HG02981 (cell line): ENCODE data around the gene HHIPL1.

ENCODE experiments used
- ATAC-seq: cut with Tn5 transposase; IDR thresholded peaks from one replicate; pipeline ENCODE4 v1.9.1; 2021; ENCODE audit warnings: mild to moderate bottlenecking, moderate library complexity; ENCODE audit not compliant: unreplicated experiment

Gene HHIPL1

DNA sequence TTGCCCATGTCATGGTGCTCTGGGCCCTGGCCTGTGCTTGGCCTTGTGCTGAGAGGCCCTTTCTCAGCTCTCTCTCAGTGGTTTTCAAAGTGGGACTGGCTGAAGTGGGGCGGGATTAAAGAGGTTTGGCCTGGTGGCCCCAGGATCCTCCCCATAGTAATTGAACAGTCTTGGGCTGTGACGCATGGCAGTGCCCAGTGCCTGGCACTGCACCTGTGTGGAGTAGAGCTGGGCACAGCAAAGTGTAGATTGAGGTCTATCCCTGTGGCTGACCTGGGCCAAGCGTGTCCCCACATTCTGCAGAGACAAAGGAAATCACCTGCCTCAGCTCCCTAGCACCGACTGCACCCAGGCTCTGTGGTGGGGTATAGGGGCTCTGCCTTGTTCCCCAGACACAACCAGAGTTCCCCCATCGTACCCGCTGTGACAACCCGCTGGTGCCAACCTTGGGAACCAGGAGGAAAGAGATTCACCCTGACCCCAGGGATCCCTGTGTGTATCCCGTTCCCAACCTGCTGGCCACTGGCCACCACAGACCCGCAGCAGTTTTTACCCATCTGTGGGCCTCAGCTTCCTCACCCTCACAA is 29.2 kb downstream of the HHIPL1 start:
- ATAC-seq: no peak

DNA sequence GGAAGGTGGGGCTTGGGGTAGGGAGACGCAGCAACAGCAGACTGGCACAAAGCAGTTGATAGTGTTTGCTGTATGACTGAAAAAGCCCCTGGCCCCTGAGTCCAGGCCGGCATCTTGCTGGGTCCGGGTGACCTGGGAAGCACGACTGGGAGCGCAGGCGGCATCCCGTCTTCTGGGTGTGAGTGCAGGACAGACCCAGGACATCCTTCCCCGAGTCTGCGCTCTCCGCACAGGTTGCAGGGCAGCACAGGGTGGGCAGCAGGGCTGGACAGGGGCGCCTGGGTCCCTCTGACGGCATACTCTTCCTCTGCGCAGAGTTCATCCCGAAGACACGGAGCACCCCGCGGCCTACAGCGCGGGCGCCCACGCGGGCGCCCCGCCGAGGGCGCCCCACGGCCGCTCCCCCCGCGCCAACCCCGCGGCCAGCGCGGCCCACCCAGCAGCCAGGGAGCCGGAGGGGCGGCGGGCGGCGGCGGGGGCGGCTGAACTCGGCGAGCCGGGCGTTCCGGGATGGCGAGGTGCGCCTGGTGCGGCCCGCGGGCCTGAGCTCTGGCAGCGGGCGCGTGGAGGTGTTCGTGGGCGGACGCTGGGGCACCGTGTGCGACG is 29.9 kb downstream of the HHIPL1 start:
- no peak for ATAC-seq

DNA sequence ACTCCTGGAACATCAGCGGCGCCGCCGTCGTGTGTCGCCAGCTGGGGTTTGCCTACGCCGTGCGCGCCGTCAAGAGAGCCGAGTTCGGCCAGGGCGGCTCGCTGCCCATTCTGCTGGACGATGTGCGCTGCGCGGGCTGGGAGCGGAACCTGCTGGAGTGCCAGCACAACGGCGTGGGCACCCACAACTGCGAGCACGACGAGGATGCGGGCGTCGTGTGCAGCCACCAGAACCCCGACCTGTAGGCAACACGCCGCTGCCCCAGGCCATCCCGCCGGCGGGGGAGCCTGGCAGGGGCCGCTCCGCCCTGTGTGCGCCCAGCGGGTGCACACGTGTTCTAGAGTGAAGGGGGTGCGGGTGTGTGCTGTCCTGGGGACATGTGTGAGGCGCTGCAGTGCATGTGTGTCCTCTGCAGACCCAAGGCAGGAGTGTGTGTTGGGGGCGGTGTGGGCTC is 30.5 kb downstream of the HHIPL1 start:
- no peak for ATAC-seq

DNA sequence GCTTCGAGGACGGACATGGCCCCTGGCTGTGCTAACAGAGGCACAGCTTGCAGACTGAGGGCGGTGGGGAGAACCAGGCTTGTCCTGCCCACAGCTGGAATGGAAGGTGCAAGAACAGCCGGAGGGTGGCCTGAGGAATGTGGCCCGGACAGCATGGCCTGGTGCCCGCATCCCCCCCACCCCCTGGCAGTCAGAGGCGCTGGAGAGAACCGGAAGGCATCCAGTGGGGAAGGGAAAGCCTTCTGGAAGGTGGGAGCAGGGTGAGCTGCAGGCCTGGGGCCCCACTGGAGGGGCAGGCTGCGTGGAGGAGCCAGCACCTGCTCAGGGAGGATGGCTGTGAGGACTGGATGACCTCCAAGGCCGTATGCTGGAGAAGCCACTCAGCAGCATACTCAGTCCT is 31.0 kb downstream of the HHIPL1 start:
- ATAC-seq: no peak

DNA sequence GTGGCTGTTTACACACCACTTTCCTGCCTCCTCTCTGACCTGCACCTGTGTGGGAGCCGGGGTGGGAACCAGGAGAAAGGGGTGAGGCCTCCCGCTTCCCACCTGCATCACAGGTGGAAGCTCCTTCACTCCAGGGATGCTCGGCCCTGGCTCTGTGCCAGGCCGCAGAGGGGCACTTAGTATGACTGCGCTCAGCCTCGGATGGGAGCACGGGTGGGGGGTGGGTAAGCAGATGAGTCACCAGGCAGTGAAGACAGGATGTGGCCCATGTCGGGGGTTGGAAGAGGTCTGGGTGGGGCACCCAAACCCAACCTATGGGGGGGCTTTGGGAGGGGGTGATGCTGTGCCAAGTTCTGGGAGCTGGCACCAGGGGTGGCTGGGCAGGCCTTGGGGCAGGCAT is 31.7 kb downstream of the HHIPL1 start:
- ATAC-seq: no peak

DNA sequence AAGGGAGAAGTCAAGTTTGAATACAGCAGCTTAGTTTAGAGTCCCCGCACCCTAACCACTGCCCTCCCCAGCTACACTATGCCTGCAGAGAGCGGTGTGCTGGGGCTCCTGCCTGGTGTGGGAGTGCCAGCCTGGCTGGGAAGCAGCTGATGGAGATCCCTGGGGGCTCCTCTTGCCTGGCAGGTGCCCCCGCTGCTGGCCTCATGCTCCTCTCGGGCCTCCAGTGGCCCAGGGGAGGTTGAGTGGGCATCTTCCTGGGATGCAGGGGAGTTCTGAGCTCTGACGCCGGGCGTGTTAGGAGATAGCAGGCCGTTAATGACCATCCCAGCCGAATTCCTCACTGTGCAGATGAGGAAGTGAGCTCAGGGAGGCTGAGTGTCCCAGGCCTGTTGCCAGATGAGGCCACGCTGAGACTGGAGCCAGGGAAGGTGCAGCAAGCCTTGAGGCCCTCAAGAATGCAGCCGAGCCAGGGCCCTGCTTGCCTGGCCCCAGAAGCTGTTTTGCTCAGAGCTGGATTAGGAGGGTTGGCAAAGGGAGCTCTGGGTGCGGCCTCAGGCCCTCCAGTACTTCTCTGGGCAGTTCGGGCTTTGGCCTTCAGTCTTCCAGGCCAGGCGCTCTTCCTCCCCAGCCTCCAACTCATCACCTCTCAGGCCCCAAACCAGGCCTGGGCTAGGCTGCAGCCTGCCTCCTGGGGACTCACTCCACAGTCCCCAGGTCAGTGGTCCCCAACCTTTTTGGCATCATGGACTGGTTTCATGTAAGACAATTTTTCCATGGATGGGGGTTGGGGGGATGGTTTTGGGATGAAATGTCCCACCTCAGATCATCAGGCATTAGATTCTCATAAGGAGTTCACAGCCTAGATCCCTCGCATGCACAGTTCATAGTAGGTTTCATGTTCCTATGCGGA is 32.6 kb downstream of the HHIPL1 start:
- no peak for ATAC-seq

DNA sequence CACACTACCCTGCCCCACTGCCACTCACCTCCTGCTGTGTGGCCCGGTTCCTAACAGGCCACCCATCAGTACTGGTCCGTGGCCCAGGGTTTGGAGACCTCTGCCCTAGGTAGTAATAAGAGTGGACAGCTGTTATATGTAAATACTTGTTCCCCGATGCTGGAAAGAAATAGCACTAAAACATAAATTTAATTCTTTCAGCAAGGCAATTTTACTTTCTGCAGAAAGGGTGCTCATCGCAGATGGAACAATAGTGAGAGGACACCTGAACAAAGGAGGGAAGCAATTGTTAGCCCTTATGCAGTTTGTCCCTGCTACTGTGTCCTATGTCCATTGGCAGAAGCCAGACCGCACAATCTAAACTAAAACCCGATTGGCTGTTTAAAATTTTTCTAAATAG is 33.3 kb downstream of the HHIPL1 start:
- no peak for ATAC-seq

DNA sequence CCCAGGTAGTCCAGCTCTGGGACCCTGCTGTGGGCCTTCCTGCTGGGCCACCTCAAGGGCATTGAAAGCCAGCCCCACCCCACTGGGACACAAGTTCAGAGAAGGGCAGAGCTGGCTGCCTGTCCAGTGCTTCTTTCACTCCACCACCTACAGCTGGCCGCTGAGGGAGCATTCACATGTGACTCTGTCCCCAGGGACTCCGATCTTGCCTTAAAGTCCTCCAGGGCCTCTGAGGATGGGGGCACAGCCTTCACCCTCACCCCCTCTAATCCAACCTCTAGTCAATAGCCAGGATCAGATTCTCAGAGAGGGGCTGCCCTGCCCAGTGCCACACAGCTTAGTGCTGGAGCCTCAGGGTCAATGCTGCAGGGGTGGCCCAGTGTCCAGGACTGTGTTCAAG is 34.2 kb downstream of the HHIPL1 start:
- no peak for ATAC-seq

DNA sequence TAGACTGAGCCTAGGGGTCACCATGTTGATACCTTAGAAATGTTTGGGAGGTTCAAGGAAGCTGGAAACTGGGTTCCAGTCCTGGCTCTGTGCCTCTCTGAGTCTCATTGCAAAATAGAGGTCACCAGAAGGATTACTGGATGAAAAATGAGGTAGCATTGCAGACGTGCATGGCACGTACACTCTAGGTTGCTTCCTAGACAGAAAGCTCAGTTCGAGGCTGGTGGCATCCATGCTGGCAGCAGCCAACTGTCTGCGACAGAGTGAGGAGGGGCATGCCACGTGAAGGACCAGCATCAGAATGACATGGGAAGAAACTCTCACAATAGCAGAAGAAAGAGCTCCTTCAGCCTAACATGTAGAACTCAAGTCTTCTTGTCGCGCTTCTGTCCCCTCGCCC is 34.6 kb downstream of the HHIPL1 start:
- no peak for ATAC-seq

DNA sequence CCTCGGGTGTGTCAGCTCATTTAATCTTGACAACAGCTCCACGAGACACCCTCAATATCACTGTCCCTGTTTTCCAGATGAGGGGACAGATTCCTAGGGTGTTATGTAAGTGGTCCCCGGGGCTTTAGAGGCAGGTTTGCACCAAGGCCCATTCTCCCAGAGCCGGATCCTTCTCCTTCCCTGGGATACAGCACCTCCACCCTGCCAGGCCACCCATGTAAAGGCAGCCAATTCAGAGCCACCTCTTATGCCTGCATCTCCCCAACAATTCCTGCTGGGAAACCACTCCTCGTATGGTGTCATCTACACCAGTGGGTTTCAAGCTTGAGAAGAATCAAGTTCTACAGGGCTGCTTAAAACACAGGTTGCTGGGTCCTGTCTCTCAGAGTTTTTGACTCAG is 35.1 kb downstream of the HHIPL1 start:
- ATAC-seq: no peak

DNA sequence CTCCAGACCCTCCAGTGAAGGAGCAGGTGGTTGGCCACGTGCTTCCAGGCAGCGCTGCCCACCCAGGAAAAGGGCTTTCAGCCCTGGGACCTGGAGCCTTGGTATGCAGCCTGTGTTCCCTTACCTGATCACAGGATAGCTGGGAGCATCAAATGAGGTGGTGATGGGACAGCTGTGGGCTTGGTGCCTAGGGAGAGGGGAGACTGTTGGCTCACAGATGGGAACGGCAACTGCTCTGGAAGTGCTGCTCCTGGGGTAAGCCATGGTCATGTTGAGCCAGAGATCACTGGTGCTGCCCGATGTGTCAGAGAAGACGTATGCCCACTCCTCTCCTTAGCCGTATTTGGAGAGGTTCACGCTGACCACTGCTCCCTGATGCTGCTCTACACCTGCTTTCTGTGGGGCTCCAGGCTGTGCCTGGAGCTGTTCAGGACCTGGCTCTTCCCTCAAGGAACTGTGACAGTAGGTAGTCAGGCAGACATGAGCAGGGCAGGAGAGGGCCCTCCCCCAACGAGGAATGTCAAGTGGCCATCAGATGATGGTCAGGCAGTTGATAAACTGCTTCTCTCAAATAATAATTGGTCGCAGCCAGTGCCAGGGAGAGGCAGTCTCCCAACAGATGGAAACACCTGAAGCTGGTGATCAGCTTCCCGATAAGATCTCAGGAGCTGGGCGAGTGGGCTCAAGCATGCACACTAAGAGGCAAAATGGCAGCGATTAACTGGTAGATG is 36.3 kb downstream of the HHIPL1 start:
- ATAC-seq: no peak

DNA sequence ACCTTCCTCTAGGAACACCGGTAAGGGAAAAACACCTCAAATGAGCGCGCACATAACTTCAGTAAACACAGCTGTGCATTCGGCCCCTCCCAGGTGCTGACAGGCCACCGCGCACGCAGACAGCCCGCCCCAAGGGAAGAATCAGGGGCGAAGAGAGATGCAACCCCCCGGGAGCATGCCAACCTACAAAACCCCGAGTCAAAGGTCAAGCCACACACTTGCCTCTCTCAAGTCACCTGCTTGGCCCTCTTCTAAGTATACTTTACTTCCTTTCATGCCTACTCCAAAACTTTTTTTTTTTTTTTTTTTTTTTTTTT is 36.9 kb downstream of the HHIPL1 start:
- no peak for ATAC-seq

DNA sequence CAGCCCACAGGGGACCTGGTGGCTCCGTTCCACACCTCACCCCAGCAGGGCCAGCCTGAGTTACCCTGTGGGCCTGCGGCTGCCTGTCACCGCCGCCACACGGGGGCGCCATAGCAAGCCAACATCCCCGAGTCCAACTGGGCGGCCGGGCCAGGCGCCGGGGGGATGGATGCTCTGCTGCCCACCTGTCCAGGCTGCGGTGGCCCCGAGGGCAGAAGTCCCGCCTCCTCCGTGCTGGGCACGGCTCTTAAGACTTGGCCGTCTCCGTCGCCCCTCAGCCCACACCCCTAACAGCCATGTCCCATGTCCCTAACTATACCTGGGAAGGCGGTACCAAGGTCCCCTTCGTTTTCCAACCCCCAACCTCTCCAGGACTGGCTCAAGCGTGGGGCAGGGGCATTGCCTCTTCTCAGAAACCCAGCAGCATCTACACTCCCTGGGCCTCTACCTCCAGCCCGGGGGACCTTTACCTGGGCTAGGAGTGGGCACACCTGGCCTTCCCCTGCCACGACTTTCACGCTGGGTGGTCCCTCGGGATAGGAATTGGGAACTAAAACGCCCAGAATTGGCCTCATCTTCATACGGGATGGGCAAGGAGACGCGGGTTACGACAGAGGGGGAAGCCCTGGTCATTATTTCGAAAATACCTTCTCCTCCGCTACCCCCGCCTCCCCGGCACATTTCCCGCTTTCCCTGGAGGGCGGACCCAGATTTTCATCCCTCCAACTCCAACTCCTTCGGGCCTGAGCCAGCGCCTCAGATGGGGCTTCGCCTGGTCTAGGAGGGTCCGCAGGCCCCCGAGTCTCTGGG is 38.1 kb downstream of the HHIPL1 start:
- ATAC-seq: peak; percentile 27

DNA sequence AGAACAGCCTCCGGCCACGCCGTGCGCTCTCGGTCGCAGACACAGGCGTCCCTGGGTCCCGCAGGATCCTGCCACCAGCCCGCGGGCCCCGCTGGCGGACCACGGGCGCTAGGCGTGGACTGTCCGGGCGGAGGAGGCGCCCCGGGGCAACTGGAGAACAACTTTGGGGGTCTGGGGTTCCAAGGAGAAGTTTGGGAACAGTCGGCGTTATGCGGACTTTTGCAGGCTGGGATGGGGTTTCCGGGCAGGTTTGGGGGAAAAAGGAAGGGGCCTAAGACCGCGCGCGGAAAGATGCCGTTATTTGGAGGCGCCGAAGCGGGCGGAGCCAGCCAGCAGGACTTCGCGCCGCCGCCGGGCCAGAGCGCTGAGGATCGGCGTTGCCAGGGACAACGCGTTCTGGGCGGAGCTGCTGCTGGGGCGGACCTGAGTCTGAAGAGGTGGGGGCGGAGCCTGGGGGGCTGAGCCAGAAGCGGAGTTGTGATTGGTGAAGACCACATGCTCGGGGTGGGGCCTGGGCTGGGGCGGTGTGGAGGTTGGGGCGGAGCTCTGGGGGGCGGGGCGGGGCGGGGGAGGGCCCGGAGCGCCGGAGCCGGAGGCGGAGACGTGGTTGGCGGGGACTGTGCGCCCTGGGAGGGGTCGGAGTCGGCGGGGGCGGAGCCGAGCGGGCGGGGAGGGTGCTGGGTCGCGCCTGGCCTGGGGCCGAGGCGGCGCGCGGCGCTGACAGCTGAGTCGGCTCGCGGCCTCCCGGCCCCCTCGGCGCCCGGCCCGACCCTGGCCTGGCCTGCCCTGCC is 38.9 kb downstream of the HHIPL1 start, which contains the start of gene CYP46A1:
Gene CYP46A1 (plus strand): TSS at position 680 of the 791 bp plus-strand sequence. CDS start 120 bp downstream, outside the sequence.
- peak; percentile 94 for ATAC-seq

DNA sequence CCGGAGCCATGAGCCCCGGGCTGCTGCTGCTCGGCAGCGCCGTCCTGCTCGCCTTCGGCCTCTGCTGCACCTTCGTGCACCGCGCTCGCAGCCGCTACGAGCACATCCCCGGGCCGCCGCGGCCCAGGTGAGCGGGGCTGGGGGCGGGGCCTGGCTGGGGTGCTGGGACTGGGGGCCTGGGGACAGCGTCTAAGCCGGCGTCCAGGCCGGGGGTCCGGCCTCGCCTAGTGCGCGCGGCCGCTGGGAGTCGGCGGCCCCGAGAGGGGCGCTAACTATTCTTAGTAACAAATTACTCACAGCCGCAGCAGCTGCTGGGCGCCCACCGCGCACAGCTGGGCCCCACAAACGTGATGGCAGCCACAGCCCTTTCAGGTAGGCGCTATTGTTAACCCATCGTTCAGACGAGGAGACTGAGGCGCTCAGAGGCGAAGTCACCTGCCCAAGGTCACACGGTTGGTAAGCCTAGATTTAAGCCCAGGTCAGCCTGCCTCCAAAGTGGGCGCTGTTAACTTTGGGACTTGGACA is 39.5 kb downstream of the HHIPL1 start:
- no peak for ATAC-seq

DNA sequence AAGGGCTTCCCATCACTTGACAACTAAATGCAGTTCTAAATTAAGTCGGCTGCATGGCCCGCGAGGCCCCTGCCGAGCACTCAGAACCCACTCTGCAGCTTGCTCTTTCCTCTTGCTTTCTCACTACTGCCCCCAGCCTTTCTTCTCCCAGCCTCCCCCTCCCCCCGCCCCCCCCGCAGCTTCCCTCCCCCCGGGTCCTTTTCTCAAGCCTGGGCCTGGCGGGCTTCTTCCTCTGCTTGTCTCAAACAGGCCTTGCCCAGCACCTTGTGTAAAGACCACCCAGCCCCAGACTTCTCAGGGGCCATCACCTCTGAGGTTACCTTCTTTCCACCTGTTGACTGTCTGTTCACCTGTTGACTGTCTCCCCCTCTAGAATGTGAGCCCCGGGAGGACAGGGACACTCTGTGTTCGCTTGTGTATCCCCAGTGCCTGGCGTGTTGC is 40.2 kb downstream of the HHIPL1 start:
- ATAC-seq: no peak

DNA sequence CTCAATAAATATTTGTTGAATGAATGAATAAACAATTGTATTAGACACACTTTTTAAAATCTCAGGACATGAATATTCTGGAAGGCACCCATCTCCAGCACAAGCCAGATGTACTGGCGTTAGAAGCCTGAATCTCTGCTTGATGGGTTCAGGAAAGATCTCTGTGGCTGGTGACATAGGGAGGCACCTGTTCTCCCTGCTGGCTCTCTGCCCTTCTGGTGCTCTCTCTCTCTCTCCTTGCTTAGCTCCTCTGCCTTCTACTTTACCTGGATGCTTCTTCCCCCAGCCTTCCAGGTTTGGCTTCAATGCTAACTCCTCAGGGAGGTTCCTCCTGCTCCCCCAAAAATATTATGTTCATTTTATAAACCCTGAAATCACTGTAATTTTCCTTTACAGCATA is 40.7 kb downstream of the HHIPL1 start:
- ATAC-seq: no peak

DNA sequence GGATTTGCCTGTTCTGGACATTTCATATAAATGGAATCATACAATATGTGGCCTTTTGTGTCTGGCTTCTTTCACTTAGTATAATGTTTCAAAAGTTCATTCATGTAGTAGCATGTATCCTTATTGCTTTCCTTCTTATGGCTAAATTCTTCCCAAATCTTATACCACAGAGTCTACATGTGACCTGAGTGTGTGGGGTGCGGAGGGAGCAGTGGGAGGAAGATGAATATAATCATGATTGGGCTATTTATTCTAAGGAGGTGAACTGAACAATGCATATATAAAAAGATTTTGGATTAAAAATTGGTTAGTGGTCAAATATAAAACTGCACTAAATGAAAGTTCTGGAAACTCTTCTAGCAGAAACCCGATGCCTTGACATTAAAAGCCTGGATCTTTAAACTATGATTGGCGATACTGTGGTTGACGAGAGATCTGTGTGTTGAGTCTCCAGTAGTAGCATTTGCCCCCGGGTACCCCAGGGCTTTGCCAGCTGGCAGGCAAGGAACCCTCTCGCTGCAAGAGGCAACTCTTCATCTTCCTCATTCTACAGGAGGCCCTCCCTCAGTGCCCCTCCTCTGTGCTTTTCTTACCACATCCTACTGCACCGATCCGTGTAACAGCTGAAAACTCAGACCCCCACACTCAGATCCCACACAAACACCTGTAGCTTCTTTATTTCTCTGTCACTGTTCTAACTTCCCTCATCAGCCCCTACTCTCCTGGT is 41.8 kb downstream of the HHIPL1 start:
- no peak for ATAC-seq
